H1 (cell line): ENCODE data around the gene PXMP4. TPM values are rescaled to one million over a fixed set of nuclear protein-coding genes. Genes with fewer than 3 reads are reported as not detected.

Source experiments
- CTCF ChIA-PET: fragments of 300-600 bp; sonication (Branson Sonifier 250); formaldehyde crosslinking; loops from one replicate; lab custom pipeline; 2021; ENCODE audit not compliant: partially characterized antibody; lab: Charles Lee
- POLR2A ChIA-PET: fragments of 300-600 bp; sonication (Branson Sonifier 250); formaldehyde crosslinking; loops from one replicate; lab custom pipeline; 2021; ENCODE audit warnings: inconsistent platforms; ENCODE audit not compliant: partially characterized antibody; lab: Charles Lee
- DNase-seq, 2 experiments: peaks; one replicate each; pipeline versions ENCODE4 v3.0.0 to v3.0.0-alpha.2; 2010 to 2022; ENCODE audit warnings: low spot score in 2 of 2, low read depth in 1 of 2, mixed read lengths in 1 of 2
- FAIRE-seq: peaks from 2 replicates; lab custom pipeline; 2011; peaks lifted over from hg19 to GRCh38; lab: Jason Lieb, UNC
- H2AFZ ChIP-seq: 2 replicates; pipeline ENCODE4 v1.8.1; 2012; ENCODE audit warnings: low read length, inconsistent platforms
- H2AK5ac ChIP-seq: 2 replicates; pipeline ENCODE4 v1.6.1; 2013; ENCODE audit warnings: low read depth, low read length
- H2BK120ac ChIP-seq: replicated peaks from 2 replicates; pipeline ENCODE3; 2013; ENCODE audit warnings: low read depth, low read length, inconsistent platforms
- H2BK12ac ChIP-seq: 2 replicates; pipeline ENCODE4 v1.6.1; 2013; ENCODE audit warnings: low read depth, low read length
- H2BK15ac ChIP-seq: 2 replicates; pipeline ENCODE4 v1.6.1; 2013; ENCODE audit warnings: low read length
- H2BK20ac ChIP-seq: 2 replicates; pipeline ENCODE4 v1.6.1; 2013; ENCODE audit warnings: low read length
- H2BK5ac ChIP-seq: 2 replicates; pipeline ENCODE4 v1.6.1; 2013; ENCODE audit warnings: low read depth, low read length
- H3K14ac ChIP-seq: 2 replicates; pipeline ENCODE4 v1.6.1; 2013; ENCODE audit warnings: inconsistent platforms; ENCODE audit not compliant: insufficient read length
- H3K18ac ChIP-seq: 2 replicates; pipeline ENCODE4 v1.6.1; 2013; ENCODE audit warnings: low read length; ENCODE audit errors: extremely low read depth
- H3K23ac ChIP-seq: 2 replicates; pipeline ENCODE4 v1.6.1; 2013; ENCODE audit warnings: inconsistent platforms; ENCODE audit not compliant: insufficient read length
- H3K23me2 ChIP-seq: 2 replicates; pipeline ENCODE4 v1.6.1; 2013; ENCODE audit warnings: low read depth, low read length
- H3K27ac ChIP-seq: 2 replicates; pipeline ENCODE4 v1.6.1; 2011; ENCODE audit warnings: low read depth, low read length, inconsistent platforms
- H3K27me3 ChIP-seq, 4 experiments: replicated peaks in 1 of 4; 1 replicate in 1 of 4; 2 replicates in 3 of 4; pipeline versions ENCODE4 v1.6.1 to v1.8.1; 2011 to 2013; ENCODE audit warnings: low read length in 3 of 4, mild to moderate bottlenecking in 3 of 4, inconsistent platforms in 2 of 4, mixed read lengths in 2 of 4, moderate library complexity in 1 of 4; ENCODE audit not compliant: control insufficient read depth in 3 of 4, insufficient read depth in 3 of 4; ENCODE audit errors: extremely low read depth in 1 of 4
- H3K36me3 ChIP-seq, 4 experiments: 2 replicates each; pipeline versions ENCODE4 v1.6.1 to v1.8.1; 2011 to 2013; ENCODE audit warnings: mild to moderate bottlenecking in 4 of 4, low read length in 3 of 4, moderate library complexity in 2 of 4, control low read depth in 1 of 4, inconsistent platforms in 1 of 4; ENCODE audit not compliant: insufficient read depth in 4 of 4, control insufficient read depth in 2 of 4
- H3K4ac ChIP-seq: replicated peaks from 2 replicates; pipeline ENCODE3; 2013; ENCODE audit warnings: low read length, low read depth, mixed read lengths, inconsistent platforms; ENCODE audit not compliant: insufficient read length
- H3K4me1 ChIP-seq, 4 experiments: replicated peaks in 1 of 4; 1 replicate in 1 of 4; 2 replicates in 3 of 4; pipeline versions ENCODE4 v1.6.1 to v1.8.1; 2011 to 2013; ENCODE audit warnings: low read length in 3 of 4, inconsistent platforms in 2 of 4, mixed read lengths in 1 of 4; ENCODE audit not compliant: insufficient read depth in 4 of 4, control insufficient read depth in 3 of 4
- H3K4me2 ChIP-seq, 2 experiments: 2 replicates each; pipeline versions ENCODE4 v1.6.1 to v1.8.1; 2011 to 2013; ENCODE audit warnings: low read depth in 2 of 2, low read length in 2 of 2, control low read depth in 1 of 2, inconsistent platforms in 1 of 2, mild to moderate bottlenecking in 1 of 2; ENCODE audit not compliant: insufficient read depth in 1 of 2
- H3K4me3 ChIP-seq, 4 experiments: fragments of 200-600, 300-600 bp in 1 of 4; sonication (generic), shearing (Covaris generic), sonication (Bioruptor Twin) in 1 of 4; 2 replicates each; pipeline versions ENCODE4 v1.5.1 to v1.8.1; 2011 to 2016; ENCODE audit warnings: low read length in 4 of 4, low read depth in 3 of 4, control low read depth in 2 of 4, inconsistent platforms in 2 of 4, mild to moderate bottlenecking in 2 of 4, mixed read lengths in 1 of 4, moderate library complexity in 1 of 4; ENCODE audit not compliant: insufficient read depth in 2 of 4; ENCODE audit errors: extremely low read depth in 1 of 4
- H3K56ac ChIP-seq: replicated peaks from 2 replicates; pipeline ENCODE3; 2013; ENCODE audit warnings: low read depth, mild to moderate bottlenecking, mixed read lengths, low read length, inconsistent platforms; ENCODE audit not compliant: insufficient read length
- H3K79me1 ChIP-seq: 2 replicates; pipeline ENCODE4 v1.6.1; 2013; ENCODE audit warnings: low read depth, low read length, control low read depth
- H3K79me2 ChIP-seq, 2 experiments: 2 replicates each; pipeline versions ENCODE4 v1.6.1 to v1.8.1; 2012 to 2013; ENCODE audit warnings: low read length in 2 of 2, mild to moderate bottlenecking in 2 of 2, inconsistent platforms in 1 of 2; ENCODE audit not compliant: insufficient read depth in 2 of 2, control insufficient read depth in 1 of 2
- H3K9ac ChIP-seq, 4 experiments: replicated peaks in 1 of 4; 1 replicate in 1 of 4; 2 replicates in 3 of 4; pipeline versions ENCODE4 v1.6.1 to v1.8.1; 2011 to 2013; ENCODE audit warnings: low read depth in 3 of 4, low read length in 3 of 4, control low read depth in 2 of 4, mild to moderate bottlenecking in 2 of 4, moderate library complexity in 2 of 4, inconsistent platforms in 1 of 4; ENCODE audit errors: extremely low read depth in 1 of 4
- H3K9me3 ChIP-seq, 2 experiments: 2 replicates each; pipeline versions ENCODE4 v1.6.1 to v1.8.1; 2012 to 2013; ENCODE audit warnings: mild to moderate bottlenecking in 2 of 2, moderate library complexity in 2 of 2, control low read depth in 1 of 2, inconsistent platforms in 1 of 2, low read depth in 1 of 2, low read length in 1 of 2, mixed read lengths in 1 of 2; ENCODE audit not compliant: insufficient read depth in 2 of 2
- H4K20me1 ChIP-seq, 2 experiments: replicated peaks in 1 of 2; 2 replicates each; pipeline versions ENCODE3 to v1.8.1; 2011 to 2013; ENCODE audit warnings: inconsistent platforms in 2 of 2, low read length in 2 of 2, mild to moderate bottlenecking in 1 of 2; ENCODE audit not compliant: insufficient read depth in 2 of 2, control insufficient read depth in 1 of 2
- H4K5ac ChIP-seq: 2 replicates; pipeline ENCODE4 v1.6.1; 2013; ENCODE audit warnings: low read length, low read depth, mixed read lengths, inconsistent platforms; ENCODE audit not compliant: insufficient read length
- H4K8ac ChIP-seq: 2 replicates; pipeline ENCODE4 v1.8.0; 2013; ENCODE audit warnings: mild to moderate bottlenecking, moderate library complexity, low read length, inconsistent platforms; ENCODE audit not compliant: insufficient read depth; ENCODE audit errors: extremely low read depth
- H4K91ac ChIP-seq: replicated peaks from 2 replicates; pipeline ENCODE3; 2013; ENCODE audit warnings: low read length, mixed read lengths, inconsistent platforms; ENCODE audit not compliant: insufficient read length
- BRCA1 ChIP-seq: IDR thresholded peaks from 2 replicates; pipeline ENCODE4 v1.6.1; 2012; ENCODE audit warnings: low read depth, low read length, improper control_type of control experiment
- MAFK ChIP-seq: IDR thresholded peaks from 2 replicates; pipeline ENCODE4 v1.6.1; 2012; ENCODE audit warnings: low read depth, mild to moderate bottlenecking, improper control_type of control experiment, low read length
- SIRT6 ChIP-seq: IDR thresholded peaks from one replicate; pipeline ENCODE4 v1.7.1; 2012; ENCODE audit warnings: low read length, inconsistent platforms
- SP2 ChIP-seq: IDR thresholded peaks from 2 replicates; pipeline ENCODE4 v1.6.1; 2012; ENCODE audit warnings: mild to moderate bottlenecking, low read length, inconsistent platforms
- SRF ChIP-seq: IDR thresholded peaks from 2 replicates; pipeline ENCODE4 v1.6.1; 2011; ENCODE audit warnings: mild to moderate bottlenecking, low read depth, low read length, moderate library complexity
- TAF7 ChIP-seq: optimal IDR thresholded peaks from 2 replicates; pipeline ENCODE3; 2011; ENCODE audit warnings: low read depth, mild to moderate bottlenecking, inconsistent platforms, low read length, moderate library complexity, borderline replicate concordance
- WGBS, 2 experiments: shearing (Covaris generic) in 1 of 2; methylation state at CpG; one replicate each; pipeline versions ENCODE4 v1.1.6 to v1.1.7; 2013 to 2015; ENCODE audit warnings: low lambda C conversion rate in 2 of 2, mixed read lengths in 2 of 2, inconsistent platforms in 1 of 2, low coverage in 1 of 2, missing lambda C conversion rate in 1 of 2; ENCODE audit not compliant: insufficient replicate concordance in 2 of 2, insufficient coverage in 1 of 2, insufficient read length in 1 of 2; ENCODE audit errors: extremely low coverage in 1 of 2, missing lambda C conversion rate in 1 of 2; 5-methylcytosine and 5-hydroxymethylcytosine counted together
- polyA plus RNA-seq, 7 experiments: library from polyadenylated mRNA; depleted of rRNA in 3 of 7; stranded (reverse) in 5 of 7; unstranded in 2 of 7; fragments of >200 nt in 5 of 7; fragments of 200-250 nt in 2 of 7; gene quantifications; 1 replicate in 5 of 7; 2 replicates in 1 of 7; 4 replicates in 1 of 7; pipeline versions ENCODE4 v1.2.1 to v1.2.3, GENCODE V29; 2011 to 2013; ENCODE audit warnings: missing spikeins in 2 of 7, mixed read lengths in 2 of 7
- total RNA-seq: library from RNA; stranded (reverse); fragmentation: NEBNext Ultra II Directional; extraction: Animal tissue kit (Norgen Biotek cat#: 25700); gene quantifications from 2 replicates; pipeline ENCODE4 v1.2.1, GENCODE V29; 2021
- TF ChIP-seq, protein P1 (sequence below): IDR thresholded peaks from 2 replicates; pipeline ENCODE4 v1.6.1; 2012; ENCODE audit warnings: low read length, inconsistent platforms
- TF ChIP-seq, protein P2 (sequence below): IDR thresholded peaks from 2 replicates; pipeline ENCODE4 v1.6.1; 2011; ENCODE audit warnings: low read length, improper control_type of control experiment
- TF ChIP-seq, protein P3 (sequence below): IDR thresholded peaks from 2 replicates; pipeline ENCODE4 v1.6.1; 2011; ENCODE audit warnings: low read depth, mild to moderate bottlenecking, low read length; ENCODE audit not compliant: insufficient read depth

PXMP4 gene
- total and polyA plus RNA-seq, 2 of the 8 experiments (the other 6 are each of a cell fraction or from before 2014, with no cell fraction given) = 3.3 to 3.4 TPM

DNA sequence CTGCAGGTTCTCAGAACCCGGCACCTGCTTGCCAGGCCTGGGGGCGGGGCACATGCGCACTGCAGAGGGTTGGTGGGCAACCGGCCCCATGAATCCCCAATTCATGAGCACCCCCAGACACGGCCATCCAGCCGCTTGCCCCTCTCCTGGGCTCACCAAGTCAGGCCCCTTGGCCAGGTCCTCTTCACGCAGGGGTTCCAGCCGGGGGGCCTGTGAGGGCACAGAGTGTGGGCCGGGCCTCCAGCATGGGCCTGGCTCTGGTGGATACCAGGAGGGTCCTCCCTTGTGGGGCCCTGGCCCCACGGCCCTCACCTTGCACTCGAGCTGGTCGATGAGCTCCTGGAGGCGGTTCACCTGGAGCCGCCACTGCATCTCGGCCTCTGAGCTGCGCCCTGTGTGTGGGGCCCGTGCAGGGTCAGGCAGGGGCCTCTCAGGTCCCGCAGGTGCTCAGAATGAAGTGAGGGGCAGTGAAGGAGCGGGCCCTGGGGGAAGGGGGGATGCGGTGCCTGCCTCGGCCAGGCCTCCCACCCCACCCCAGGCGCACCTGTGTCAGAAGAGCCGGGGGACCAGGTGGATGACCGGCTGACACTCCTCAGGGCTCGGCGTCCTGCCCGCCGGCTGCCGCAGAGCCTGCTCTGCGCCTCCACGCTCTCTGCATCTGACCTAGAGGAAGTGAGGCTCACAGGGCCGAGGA lies 60.6 kb downstream of the PXMP4 start:
- no peak overlapping the region for H2BK120ac ChIP-seq
- CTCF ChIA-PET = interaction anchor here (5.0 kb wide), 1 partner anchor 9 kb away, joined by 31 read pairs; the partner anchor contains the start of gene ACTL10
- no peak overlapping the region for H3K4ac ChIP-seq
- H3K27me3 ChIP-seq = no peaks in the 10 kb centered on the region
- H3K23ac ChIP-seq = no peak overlapping the region
- H3K9me3 ChIP-seq = no peaks in the 10 kb centered on the region
- no peak overlapping the region for H3K9ac ChIP-seq
- no peak overlapping the region for H2BK5ac ChIP-seq
- no peaks in the 10 kb centered on the region for H3K79me2 ChIP-seq
- no peak overlapping the region for H4K8ac ChIP-seq
- H3K36me3 ChIP-seq = peaks cover 0 to 11% (median 0%) of the 10 kb centered on the region in 4 experiments; a peak in 2 of 8 replicates
- H3K27ac ChIP-seq = no peak overlapping the region
- no peak overlapping the region for H2BK12ac ChIP-seq
- no peak overlapping the region for H3K56ac ChIP-seq
- no peak overlapping the region for H2BK20ac ChIP-seq
- H2BK15ac ChIP-seq = no peak overlapping the region
- DNase-seq = no peak
- no peak overlapping the region for H3K18ac ChIP-seq
- H4K20me1 ChIP-seq = peaks cover 0 to 8% of the 10 kb centered on the region in 2 experiments
- no peak overlapping the region for H2AFZ ChIP-seq
- H3K4me2 ChIP-seq = no peak overlapping the region
- H3K14ac ChIP-seq = no peak overlapping the region
- H3K79me1 ChIP-seq = no peaks in the 10 kb centered on the region
- no peak for FAIRE-seq
- peaks cover 11% of the 10 kb centered on the region; the same call in 1 of the 2 replicates for H3K23me2 ChIP-seq
- WGBS, 2 experiments = 96% methylated on average over 32 of the region's 32 CpGs; no CpG with 5 or more reads in 1 of the 2 experiments
- H3K4me1 ChIP-seq = peaks cover 0 to 9% (median 6%) of the 10 kb centered on the region in 4 experiments; a peak in 4 of 7 replicates
- H3K4me3 ChIP-seq = no peak overlapping the region
- no peak overlapping the region for H4K91ac ChIP-seq
- H4K5ac ChIP-seq = no peak overlapping the region
- H2AK5ac ChIP-seq = no peak overlapping the region
- POLR2A ChIA-PET = interaction anchor here (17.9 kb wide), 1 partner anchor 20 kb away, joined by 245 read pairs; the partner anchor contains the start of gene NECAB3
- TF ChIP-seq TAF7 (no peak), SP2 (no peak), MAFK (no peak), SRF (no peak), SIRT6 (no peak), BRCA1 (no peak)
- TF ChIP-seq, protein P1, sequence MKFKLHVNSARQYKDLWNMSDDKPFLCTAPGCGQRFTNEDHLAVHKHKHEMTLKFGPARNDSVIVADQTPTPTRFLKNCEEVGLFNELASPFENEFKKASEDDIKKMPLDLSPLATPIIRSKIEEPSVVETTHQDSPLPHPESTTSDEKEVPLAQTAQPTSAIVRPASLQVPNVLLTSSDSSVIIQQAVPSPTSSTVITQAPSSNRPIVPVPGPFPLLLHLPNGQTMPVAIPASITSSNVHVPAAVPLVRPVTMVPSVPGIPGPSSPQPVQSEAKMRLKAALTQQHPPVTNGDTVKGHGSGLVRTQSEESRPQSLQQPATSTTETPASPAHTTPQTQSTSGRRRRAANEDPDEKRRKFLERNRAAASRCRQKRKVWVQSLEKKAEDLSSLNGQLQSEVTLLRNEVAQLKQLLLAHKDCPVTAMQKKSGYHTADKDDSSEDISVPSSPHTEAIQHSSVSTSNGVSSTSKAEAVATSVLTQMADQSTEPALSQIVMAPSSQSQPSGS = no peak
- TF ChIP-seq, protein P2, sequence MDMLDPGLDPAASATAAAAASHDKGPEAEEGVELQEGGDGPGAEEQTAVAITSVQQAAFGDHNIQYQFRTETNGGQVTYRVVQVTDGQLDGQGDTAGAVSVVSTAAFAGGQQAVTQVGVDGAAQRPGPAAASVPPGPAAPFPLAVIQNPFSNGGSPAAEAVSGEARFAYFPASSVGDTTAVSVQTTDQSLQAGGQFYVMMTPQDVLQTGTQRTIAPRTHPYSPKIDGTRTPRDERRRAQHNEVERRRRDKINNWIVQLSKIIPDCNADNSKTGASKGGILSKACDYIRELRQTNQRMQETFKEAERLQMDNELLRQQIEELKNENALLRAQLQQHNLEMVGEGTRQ = no peak
- TF ChIP-seq, protein P3, sequence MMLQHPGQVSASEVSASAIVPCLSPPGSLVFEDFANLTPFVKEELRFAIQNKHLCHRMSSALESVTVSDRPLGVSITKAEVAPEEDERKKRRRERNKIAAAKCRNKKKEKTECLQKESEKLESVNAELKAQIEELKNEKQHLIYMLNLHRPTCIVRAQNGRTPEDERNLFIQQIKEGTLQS = no peak
